HG02884 (cell line): Measurements from ENCODE around the gene OLFML2B.
"Not testable (repeated sequence)": the region's sequence is repeated elsewhere in the genome, so short reads cannot be mapped to it uniquely, and the experiment has no call there.

ENCODE experiments used
- ATAC-seq: cut with Tn5 transposase; IDR thresholded peaks from one replicate; pipeline ENCODE4 v1.9.1; 2021; ENCODE audit warnings: mild to moderate bottlenecking, moderate library complexity; ENCODE audit not compliant: unreplicated experiment

Gene OLFML2B

DNA sequence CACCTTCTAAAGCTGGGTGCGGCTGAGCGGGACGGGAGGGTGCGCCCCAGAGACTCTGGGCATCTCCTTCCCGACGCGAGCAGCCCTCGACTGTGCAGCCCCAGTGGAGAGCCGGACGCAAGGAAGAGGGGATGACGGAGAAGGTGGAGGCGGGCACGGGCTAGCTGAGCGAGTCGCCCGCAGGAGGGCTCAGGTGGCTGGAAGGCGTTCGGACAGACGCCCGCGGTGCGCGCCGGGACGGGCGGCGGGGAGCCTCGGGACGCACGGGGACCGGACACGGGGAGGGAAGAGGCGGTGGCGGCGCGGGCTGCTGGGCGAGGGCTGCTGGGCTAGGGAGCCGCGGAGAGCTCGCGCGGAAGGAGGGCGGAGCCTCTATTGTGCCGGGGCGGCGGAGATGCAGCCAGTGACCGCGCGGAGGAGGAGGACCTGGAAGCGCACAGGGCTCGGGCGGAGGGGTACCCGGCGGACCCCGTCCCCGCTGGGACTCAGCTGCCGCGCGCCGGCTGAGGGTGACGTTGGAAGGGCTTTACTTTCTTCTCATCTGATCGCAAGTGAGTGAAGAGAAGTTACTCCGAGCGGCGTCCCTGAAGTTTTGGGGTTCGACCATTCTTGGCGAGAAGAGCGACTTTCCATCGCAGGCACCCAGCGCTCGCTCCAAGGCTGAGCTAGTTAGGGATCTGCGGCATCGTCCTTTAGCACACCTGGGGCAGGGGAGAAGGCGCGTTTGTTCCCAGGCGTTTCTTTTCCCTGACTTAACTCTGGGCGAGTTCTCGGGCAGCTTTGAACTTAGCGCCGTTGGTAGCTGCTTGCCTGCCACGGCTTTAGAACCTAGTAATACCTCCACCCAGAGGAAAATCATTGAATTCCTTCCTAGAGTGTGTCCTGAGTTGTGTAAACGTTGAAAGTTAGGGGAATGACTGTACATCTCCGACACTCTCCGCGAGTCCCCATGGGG is at the start of gene OLFML2B:
TSS of gene OLFML2B (minus strand) at position 323 of the 955 bp plus-strand sequence. CDS start 439 bp downstream, outside the sequence.
- no peak for ATAC-seq

- ATAC-seq: no peak
Observed at GRCh38 chr1:162072740-162073139, 49.1 kb upstream of the OLFML2B start.

- no peak for ATAC-seq
Observed at GRCh38 chr1:162070825-162071224, 47.2 kb upstream of the OLFML2B start.

DNA sequence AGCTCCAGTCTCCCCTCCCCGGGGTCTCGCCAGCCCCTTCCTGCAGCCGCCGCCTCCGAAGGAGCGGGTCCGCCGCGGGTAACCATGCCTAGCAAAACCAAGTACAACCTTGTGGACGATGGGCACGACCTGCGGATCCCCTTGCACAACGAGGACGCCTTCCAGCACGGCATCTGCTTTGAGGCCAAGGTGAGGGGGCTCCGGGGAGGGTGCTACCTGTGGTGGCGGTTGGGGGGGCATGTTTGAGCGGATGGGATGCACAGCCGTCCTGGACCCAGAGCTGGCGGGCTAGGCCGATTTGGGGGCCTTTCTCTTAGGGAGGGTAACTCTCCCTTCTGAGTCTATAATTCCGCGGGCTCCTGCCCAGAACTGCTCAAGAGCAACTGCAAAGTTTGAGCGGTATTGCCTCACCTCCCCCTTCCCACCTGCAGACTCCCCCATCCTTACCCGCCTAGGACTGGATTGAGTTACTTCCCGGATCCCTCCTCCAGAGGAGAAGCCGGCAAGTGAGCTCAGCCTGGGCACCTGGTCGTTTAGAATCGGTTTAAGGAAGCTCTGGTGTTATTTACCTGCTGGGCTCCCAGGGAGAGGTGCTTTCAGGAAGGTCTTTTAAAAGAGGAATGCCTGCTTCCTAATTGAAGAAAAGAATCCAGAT is 46.6 kb upstream of the OLFML2B start:
- ATAC-seq: no peak

DNA sequence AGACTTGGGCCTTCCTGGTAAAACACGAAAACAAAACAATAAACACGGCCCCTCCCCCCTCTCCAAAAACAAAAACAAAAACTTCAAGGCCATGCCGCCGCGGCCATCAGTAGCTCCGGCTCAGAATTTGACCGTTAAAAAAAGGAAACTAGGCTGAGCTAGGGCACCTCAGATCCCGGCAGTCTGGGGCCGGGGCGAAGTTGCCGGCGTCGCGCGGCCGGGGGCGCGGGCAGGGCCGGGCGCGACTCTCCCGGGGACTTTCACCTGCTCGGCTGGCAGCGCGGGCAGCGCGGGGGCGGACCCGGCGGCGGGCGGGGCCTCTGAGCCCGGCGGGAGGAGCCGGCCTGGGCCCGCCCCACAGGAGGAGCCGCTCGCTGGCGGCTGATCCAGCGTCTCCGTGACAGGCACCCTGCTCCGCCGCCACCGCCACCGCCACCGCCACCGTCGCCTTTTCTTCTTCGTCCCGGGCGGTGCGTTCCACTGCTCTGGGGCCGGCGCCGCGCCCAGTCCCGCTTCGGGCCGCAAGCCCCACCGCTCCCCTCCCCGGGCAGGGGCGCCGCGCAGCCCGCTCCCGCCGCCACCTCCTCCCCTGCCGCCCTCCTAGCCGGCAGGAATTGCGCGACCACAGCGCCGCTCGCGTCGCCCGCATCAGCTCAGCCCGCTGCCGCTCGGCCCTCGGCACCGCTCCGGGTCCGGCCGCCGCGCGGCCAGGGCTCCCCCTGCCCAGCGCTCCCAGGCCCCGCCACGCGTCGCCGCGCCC is 45.8 kb upstream of the OLFML2B start, which contains the start of gene NOS1AP:
TSS of gene NOS1AP (plus strand) at position 358 of the 760 bp plus-strand sequence. CDS start 487 bp downstream, outside the sequence.
- peak; percentile 94 for ATAC-seq

GRCh38 chr1:162068301-162068700 is 44.6 kb upstream of the OLFML2B start:
- ATAC-seq: no peak

DNA sequence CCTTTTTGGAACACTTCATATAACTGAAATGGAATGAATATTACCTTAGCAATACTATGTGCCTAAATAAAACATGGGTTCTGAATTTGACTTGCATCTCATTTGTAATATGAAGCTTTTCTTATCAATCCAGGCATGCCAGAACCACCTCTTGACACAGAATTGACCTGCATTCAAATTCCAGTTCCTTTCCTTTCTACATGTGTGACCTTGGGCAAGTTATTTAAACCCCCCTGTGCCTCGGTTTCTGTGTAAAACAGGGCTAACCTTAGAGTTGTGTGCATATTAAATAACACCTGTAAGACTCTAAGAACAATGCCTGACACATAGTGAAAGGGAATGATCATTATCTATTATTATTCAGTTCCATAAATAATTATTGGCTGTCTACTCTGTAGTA is 43.8 kb upstream of the OLFML2B start:
- no peak for ATAC-seq

DNA sequence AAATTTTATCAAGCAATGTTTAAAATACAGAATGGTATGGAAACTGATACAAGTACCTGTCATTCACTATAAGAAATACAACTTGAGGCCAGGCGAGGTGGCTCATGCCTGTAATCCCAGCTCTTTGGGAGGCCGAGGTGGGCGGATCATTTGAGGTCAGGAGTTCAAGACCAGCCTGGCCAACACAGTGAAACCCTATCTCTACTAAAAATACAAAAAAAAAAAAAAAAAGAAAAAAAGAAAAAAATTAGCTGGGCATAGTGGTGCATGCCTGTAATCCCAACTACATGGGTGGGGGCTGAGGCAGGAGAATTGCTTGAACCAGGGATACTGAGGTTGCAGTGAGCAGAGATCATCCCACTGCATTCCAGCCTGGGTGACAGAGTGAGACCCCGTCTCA is 43.2 kb upstream of the OLFML2B start:
- ATAC-seq: not testable (repeated sequence)

DNA sequence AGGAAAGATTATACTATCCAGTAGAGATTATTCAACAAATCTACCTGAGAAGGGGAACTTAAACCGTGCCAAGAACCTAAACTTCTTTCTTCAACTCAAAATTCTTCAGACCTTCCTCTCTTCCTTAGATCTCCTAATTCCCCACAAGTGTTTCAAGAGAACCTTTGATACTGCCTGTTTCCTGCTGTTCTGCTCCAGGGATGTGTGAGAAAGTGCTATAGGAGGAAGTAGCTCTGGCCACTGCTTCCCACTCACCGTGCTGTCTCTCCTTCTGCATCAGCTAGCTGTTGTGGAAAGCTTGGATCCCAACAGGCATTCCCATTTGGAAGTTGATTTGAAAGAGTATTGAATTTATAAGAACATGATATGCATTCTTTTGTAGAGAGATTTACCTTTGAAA is 41.3 kb upstream of the OLFML2B start:
- ATAC-seq: no peak

GRCh38 chr1:162062542-162063015 is 38.9 kb upstream of the OLFML2B start:
- no peak for ATAC-seq

DNA sequence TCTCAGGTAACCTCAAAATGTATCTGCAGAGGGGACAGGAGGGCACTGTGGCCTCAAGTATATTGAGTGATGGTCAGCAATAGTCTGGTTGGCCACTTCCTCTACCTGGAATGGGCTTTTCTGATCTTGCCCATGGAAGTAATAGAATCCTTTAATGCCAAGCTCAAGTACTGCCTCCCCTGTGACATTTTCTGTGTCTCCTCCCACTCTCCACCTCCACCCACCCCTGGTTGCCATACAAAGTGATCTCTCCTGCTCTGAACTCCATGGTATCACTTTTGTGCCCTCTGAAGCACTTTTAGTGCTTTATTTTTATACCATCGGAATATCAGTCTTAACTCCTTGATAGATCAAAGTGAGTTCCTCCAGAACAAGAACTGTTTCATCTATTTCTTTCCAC is 36.6 kb upstream of the OLFML2B start:
- ATAC-seq: no peak

DNA sequence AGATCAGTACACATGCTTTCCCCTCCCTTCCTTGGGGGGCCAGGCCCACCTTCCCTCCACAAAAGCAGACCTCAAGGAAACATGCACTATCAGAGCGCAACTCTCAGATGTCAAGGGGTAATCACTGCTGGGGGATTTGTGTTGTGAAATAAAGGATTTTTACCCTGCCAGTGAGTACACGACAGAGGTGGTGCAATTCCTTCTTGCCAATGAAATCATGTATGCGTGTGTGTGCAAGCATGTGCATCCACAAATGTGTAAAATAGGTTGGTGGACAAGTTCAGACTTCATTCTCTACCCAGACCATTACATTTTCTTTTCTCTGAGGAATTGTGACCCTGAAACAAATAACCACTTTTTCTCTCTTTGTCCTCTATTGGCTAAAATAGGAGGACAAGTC is 36.1 kb upstream of the OLFML2B start:
- ATAC-seq: no peak

DNA sequence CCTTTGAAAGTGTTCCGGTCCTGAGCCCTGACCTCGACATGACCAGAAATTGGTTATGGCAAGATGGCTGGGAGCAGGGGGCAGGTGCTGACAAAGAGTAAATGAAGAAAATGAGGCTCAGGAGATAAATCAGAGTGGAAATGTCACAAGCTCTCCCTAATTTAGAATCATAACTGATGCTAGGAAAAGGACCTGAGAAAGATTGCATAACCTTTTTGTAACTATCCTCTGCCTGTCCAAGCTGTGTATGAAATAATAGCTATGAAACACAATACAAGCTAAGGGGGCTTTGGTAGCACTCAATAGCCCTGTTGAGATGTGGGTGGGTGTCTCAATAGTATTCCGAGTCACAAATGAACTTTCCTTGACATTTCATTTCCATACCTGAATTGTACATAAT is 32.9 kb upstream of the OLFML2B start:
- no peak for ATAC-seq

- peak; percentile 59 for ATAC-seq
Observed at GRCh38 chr1:162056043-162056442, 32.4 kb upstream of the OLFML2B start.

- no peak for ATAC-seq
Observed at GRCh38 chr1:162055062-162055461, 31.4 kb upstream of the OLFML2B start.

- ATAC-seq: not testable (repeated sequence)
Observed at GRCh38 chr1:162053949-162054348, 30.3 kb upstream of the OLFML2B start.

- ATAC-seq: no peak
Observed at GRCh38 chr1:162046921-162047320, 23.3 kb upstream of the OLFML2B start.

DNA sequence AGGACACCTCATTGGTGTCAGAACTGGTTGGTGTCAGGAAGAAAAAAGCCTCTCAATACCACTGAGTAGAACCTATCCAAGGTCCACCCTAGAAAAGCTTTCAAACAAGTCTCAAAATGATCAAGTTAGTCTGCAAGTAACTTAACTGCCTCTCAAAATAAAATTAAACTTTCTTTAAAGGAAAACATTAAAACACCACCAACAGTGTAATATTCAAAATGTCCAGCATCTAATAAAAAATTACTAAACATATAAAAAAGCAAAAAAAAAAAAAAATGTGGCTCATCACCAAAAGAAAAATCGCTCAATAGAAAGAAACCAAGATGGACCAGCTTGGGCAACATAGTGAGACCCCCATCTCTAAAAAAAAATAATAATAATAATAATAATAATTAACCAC is 18.7 kb upstream of the OLFML2B start:
- no peak for ATAC-seq

DNA sequence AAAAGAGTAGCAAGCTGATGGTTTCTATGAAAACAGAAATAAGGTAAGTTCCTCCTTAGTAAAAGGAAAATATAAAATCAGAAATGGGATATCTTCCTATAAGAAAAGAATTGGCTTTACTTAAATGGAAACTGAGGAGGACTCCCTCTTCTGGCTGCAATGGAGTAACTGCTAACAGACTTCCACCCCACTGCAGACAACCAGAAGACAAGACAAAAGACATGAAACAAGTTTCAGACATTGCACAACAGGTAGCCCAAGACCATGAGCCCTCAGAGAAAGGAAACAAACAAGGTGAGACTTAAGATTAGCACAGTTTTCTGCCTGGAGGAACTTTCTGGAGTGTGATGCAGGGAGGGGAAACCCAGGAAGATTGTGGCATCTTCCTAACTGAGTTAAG is 17.0 kb upstream of the OLFML2B start:
- ATAC-seq: no peak

- no peak for ATAC-seq
Observed at GRCh38 chr1:162040001-162040400, 16.3 kb upstream of the OLFML2B start.

DNA sequence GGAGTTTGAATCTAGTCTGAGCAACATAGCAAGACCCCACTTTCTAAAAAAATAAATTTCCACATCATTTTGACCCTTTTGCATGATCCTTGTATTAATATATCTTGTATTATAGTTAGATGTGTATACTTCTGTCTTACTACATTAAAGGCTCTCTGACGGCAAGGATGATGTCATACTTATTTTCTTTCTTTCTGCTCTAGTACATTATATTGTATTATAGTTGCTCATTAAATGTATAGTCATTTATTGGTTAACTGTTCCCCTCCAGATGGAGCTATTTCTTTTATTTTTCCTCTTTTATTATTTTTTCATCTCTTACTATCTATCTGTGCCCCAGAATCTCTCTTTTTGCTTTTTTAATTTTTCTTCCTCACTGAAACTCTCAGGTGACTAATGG is 15.0 kb upstream of the OLFML2B start:
- ATAC-seq: no peak
